Measurements from ENCODE around the gene UPF1.

Gene UPF1

DNA sequence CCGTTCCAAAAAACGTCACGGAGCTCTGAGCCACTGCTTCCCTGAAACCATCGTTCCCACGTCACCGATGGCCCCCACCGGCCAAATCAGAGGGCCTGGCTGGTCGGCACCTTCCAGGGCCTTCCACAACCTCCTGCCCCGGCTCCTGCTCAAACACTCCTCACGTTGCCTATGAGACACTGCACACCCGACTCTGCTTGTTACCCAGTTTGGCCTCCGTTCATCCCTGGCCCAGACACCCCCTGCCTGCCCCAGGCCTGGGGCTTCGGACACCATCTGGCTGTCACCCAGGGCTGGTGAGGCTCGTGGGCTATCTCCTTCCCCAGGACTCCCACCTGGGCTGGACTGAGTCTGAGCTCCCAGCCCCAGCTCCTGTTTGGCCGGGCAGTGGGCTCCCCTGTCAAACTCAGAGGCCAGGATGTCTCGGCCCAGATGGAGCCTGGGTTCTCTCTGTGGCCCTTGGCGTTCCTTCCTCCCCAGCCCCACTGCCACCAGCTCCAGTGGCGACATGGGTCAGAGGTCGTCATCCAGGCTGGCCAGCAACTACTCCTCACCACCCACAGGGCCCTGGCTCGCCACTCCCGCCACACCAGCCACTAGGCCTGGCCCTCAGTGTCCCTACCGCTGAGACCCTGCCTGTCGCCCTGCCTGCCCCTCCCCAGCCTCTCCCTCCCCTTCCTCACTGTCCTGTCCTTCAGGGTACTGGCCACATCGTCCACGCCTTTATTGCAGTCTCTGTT, 46.5 kb downstream of the UPF1 start:
- no peak for DNase-seq

DNA sequence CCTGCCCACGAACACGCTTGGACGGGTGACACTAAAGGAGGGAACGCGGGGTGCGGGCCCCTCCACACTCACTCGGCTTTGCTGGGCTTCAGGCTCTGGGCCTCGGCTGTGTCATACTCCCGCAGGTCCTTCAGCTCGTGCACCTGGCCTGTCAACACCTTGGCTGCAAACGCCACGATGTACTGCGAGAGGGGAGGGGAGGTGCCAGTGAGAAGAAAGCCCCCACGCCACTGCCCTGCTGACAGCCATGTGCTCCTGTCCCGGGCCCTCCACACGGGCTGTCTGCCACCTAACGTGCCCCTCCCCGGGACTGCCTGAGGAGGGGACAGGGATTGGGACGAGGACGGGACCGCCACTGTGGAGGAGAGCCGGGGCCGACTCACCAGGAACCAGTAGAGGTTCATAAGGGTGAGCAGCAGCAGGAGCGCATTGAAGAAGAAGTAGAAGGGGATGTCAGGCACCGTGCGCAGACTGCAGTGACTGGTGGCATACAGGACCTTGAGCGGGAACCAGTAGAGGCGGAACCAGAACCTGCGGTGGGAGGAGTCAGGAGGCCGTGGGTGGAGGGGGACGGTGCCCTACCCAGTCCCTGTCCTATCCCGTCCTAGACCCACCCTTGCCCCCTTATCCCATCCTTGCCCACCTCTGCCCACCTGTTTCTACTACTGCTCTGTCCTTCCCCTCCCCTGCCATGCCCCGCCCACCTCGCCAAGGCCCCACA, 47.3 kb downstream of the UPF1 start:
- no peak for DNase-seq

DNA sequence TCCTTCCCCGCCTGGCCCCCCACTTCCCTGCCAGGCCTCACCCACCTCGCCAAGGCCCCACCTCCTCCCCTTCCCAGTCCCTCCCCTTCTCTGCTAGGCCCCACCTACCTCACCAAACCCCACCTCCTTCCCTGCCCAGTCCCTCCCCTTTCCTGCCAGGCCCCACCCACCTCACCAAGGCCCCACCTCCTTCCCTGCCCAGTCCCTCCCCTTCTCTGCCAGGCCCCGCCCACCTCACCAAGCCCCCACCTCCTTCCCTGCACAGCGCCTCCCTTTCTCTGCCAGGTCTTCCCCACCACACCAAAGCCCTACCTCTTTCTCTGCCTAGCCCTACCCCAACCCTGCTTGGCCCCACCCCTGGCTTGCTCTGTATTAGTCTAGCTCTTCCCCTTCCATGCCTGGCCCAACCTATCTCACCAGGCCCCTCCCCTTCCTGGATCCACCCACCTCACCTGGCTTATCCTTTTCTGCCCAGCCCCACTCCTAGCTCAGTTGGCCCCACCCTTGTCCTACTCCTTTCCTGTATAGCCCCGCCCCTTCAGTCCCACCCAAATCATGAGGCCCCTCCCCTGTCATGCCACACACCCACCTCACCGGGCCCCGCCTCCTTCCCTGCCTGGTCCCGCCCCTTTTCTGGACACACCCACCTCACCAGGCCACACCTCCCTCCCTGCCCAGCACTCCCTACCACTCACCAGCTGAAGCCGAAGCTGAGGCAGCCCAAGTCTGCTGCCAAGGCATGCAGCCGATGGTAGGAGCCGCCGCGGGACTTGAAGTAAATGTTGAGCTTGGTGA, 48.0 kb downstream of the UPF1 start:
- no peak for DNase-seq

DNA sequence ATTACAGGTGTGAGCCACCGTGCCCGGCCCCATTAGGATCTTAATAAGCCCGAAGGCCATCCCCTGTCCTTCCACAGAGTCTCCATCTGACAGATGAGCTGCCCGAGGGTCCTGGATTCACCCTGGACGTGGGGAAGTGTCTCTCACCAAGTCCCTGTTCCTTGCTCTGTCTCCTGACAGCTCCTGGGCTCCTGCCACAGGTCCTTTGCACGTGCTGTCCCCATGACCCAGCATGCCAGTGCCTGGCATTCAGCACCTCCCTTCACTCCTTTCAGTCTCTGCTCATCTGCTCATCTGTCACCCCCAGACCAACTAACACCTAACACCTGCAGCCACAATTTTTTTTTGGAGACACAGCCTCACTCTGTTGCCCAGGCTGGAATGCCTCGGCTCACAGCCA, 49.7 kb downstream of the UPF1 start:
- no peak for DNase-seq

DNA sequence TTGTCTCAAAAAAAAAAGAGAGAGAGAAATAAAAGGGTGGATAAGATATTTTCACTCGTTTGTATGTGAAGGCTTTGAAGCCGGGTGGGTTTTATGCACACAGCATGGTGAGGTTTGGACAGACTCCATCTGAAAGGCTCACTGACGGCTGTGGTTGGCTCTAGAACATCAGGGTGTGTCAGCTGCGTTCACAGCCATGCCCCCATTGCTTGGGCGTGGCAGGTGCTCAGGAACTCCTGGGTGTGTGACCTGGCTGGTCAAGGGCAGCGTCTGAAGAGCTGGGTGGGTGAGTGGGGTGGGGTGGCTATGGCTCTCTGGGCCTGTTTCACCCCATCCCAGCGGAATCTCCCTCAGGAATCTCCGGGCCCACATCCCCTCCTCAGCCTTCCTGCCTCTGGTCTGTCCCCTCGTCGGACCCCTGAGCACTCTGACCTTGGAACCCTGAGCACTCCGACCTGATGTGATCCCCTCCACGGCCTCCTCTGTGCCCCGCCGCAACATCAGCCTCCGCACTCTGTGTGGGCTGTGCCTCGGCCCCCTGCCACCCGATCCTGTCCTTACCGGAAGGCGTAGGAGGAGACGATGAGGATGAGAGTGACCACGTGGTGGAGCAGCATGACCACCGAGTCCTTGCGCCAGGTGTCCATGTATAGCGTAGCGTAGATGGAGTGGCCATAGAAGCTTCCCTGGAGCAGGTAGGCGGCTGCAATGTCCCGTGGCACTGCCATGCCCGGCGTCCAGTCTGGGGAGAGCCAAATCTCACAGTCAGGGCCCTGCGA, 52.0 kb downstream of the UPF1 start:
- no peak for DNase-seq

DNA sequence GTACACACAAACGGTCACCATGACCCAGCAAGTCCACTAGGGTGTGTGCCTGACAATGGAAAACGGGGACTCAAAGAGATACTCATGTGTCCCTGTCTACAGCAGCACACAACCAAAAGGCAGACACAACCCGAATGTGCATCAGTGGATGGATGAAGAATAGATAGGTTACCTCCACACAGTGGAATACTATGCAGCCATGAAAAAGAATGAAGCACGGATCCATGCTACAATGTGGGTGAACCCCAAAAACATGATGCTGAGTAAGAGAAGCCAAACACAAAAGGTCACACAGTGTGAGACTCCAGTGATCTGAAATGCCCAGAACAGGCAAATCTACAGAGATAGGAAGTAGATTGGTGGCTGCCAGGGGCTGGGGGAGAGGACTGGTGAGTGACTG, 55.2 kb downstream of the UPF1 start:
- DNase-seq = no peak

DNA sequence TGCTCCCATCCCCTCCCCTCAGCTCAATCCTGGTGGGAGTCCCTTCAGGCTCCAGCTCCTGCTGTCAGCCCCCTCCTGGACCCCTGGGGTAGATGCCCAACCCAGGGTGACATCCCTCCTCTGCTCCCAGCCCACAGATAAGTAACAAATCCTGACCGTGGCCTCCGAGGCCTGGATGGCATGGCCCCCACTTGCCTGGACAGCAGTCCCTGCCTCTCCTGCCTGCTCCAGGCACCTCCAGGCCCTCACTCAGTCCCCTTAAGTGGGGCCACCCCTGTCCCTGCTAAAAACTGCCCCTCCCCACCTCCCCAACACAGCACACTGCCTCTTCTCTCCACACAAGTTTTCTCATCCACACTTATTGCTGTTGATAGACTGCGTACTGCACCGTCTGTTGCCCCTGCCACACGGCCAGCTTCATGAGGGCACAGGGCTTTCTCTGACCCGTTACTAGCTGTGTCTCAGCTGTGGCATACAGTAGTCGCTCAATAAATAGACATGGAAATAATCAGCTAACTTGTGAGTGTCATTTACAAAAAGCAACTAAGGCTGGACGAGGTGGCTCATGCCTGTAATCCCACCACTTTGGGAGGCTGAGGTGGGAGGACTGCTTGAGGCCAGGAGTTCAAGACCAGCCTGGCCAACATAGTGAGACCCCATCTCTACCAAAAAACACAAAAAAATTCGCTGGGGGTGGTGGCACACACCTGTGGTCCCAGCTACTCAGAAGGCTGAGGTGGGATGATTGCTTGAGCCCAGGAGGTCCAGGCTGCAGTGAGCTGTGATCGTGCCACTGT, 58.4 kb downstream of the UPF1 start:
- DNase-seq = no peak

DNA sequence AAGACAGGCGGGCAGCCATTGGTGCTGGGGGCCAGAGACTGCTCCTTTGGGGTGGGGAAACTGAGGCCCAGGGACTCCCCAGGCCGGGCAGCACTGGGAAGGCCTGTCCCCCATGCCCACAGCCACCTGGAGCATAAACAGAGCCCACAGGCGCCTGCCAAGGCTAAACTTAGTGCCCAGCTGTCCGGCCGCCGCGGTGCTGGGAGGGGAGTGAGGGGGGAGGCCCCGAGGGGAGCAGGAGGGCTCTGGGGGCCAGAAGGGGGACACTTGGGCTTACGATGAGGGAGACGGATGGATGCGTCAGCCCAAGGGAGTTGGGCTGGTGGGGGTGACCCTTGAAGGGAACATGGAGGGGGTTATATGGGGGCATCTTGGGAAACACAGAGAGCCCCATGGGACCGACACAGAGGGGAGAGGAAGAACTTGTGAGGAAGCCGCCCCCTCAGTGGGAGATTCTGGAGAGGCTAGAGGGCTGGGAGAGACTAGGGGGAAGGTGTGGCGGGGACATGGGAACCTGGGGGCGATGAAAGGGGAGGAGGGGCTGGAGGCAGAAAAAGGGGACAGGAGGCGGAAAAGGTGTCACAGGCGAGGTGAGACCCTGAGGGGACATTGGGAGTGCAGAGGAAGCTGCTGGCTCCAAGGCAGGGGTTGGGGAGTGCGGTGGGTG, 62.0 kb downstream of the UPF1 start:
- no peak for DNase-seq

DNA sequence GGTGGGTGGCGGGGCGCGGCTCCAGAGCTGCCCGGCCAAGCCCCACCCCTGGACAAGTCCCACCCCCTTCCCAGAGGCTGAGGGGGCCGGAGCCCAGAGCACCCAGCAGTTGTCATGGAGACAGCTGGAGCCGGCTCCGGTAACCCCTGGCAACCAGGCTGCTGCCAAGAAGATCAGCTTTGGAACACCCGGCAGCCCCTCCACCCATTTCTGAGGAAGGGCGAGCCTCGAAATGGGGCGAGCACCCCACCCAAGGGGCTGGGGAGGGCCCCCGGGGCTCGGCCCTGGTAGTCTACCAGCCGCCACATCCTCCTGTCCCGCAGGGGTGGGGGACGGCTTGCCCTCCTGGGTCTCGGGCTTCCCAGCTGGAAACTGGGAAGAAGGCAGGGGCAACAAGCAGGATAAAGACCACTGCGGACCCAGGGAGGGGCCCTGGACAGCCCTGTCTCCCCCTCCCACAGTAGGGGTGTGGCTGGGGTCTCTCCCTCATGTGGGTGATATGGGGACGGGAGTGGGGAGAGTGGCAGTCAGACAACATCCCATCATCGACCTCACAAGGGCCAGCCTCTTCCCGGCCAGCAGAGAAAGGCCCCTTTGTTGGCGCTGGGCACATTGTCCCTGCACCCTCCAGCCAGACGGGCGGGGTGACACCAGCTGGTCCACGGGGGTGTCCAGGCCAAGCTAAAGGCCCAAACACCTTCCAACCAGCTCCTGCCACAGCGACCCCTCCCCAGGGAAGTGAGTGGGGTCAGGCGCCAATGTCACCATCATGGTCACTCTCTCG, 62.7 kb downstream of the UPF1 start:
- DNase-seq = no peak

DNA sequence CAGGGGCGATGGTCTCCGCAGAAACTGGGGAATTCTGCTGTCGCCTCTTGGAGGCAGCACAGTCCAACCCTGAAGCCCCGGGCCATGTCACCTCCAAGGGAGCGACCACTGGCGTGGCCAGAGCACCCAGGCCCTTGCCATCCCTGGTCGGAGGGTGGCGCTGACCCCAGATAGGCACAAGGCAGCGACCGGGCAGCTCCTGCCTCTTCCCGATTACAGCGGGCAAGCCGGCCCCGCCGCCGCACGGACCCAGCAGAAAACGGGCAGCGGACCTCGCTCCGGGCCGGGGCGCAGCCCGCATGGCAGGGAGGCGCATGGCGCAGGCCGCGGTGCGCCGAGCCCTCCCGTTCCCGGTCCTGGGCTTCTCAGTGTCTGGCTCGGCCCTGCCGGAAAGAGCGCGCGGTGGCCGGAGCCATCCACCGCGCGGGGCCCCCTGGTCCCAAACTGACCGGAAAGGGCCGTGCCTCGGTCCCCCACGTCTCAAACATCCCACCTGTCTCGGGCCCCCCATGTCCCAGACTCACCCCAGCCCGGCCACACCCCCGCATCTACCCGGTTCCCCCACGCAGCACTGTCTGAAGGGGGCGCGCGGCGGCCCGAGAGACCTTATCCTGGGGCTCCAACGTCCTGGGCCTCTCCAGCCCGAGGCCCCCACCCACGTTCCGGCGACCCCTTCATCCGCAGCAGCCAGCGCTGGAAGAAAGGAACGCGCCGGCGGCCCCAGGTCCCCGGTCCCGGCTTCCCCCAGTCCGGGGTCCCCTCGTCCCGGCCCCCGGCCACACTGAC, 63.5 kb downstream of the UPF1 start:
- no peak for DNase-seq

DNA sequence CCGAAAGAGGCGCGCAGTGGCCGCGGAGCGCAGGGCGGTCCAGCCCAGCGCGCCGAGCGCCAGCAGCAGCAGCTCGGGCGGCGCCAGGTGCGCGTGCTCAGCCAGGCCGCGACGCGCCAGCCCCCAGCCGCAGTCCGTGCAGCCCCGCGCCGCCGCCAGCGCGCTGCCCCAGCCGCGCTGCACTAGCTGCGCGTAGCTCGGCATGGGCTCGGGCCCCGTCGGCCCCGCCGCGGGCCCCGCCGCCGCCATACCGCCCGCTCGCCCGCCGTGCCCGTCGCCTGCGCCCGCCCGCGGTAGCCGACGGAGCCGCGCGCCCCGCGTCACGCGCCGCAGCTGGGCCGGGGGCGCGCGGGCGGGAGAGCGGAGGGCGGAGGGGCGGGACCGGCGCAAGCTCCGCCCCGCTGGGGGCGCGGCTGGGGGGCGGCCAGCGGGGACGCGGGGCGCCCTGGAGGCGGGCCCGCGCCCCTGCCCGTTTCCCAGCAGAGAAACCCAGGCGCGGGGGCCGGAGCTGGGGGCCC, 64.1 kb downstream of the UPF1 start, which contains the start of gene CERS1:
Gene CERS1 (minus strand): TSS at position 335 of the 518 bp plus-strand sequence. CDS start 86 bp downstream, at position 249.
- DNase-seq = no peak

DNA sequence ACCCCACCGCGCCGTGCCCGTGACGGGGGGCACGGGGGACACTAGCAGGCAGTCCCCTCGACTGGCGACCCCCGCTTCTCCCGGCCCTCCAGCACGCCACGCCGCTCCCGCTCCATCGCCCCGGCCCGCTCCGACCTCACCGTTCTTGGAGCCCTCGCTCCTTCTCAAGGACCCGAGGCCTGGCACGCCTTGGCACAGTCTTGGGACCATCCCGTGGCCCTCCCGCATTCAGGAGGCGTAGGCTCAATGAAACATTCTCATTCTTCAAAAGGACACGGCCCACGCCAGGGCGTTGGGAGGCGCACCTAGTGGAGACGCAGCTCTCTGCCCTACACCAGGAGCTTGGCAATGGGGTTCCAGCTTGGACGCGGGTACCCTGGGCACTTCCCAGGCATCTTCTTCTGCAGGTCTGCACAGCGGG, 64.7 kb downstream of the UPF1 start:
- DNase-seq = no peak

DNA sequence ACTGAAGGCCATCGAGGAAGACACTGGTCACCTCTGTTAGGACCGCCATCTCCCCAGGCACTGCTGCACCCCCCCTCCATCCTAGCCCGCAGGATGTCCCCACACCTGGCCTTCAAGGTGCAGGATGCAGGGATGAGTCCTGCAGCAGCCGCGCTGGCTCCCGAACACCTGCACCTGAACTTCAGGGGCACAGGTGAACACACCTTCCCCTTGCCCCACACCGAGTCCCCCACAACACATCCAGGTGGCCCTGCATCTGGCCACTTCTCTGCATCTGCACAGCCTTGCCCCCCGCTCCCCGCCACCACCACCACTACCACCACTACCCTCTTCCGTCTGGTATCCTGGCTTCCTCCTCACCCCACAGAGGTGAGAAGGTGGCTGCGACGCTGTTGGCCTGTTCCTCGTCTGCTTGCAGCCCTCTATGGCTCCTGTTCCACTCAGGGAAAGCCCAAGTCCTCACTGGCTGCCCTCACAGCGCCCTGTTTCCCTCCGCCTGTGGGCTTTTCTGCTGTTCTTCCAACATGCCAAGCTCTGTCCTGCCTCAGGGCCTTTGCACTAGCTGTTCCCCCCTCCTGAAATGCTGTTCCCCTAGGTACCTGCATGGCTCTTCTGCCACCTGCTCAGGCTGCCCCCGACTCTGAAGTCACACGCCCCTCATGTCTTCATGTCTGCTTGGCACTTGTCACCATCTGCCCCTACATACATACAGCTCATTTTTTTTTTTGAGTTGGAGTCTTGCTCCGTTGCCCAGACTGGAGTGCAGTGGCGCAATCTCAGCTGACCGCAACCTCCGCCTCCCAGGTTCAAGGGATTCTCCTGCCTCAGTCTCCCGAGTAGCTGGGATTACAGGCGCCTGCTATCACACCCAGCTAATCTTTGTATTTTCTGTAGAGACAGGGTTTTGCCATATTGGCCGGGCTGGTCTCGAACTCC, 65.6 kb downstream of the UPF1 start:
- DNase-seq = no peak

DNA sequence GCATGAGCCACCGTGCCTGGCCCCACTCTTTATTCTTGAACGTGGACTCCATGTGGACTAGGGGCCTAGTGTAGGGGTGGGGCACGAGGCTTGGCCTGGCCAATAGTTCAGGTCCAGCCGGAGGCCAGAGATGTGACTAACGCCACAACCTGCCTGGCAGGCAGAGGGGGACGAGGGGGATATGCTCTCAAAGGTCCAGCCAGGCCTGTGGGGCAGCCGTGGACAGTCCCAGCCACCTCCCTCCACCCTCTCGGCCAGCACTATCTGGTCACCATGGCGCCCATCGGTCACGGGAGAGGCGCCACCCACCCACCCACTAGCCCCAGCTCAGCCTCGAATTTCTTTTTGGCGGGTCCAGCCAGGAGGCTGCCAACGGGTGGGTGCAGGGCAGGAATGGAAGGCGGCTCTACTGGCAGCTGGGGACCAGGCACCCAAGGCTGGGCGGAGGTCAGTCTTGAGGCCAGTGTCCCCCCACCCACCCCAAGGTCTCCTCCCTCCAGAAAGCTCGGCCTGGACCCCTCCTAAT, 66.4 kb downstream of the UPF1 start:
- DNase-seq = no peak

DNA sequence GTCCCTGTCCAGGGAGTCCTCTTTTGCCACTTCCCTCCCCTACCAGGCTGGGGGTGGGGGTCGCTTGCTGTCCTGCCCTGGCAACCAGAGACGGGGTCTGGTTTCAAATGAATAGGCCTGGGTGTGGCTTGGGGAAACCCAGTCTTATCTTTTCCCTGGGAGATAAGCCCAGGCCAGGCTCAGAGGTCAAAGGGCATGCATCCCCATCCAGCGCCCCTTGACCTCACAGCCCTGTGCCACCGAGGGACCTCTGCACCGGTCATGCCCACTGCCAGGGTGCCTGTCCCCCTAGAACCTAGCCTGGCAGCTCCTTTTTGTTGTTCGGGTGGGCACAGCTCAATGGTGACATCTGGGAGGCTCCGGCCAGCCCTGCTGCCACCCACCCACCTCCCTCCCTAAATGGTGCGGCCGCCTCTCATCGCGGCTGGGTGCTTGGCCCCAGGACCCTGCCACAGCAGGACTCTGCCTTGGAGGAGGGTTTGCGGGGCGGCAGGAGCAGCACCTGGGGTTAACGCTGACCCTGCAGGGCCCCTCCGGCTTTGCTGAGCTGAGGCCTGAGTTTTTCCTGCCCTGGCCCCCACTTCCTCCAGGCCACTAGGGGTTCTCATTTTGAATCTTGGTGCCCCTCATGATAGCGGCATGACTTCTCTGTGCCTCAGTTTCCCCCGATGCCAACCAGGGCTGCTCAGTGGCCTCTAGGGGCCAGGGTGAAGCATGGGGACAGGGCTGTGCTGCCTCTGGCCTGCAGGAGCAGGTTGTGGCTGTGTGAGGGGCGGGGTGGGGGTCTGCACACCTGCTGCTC, 67.0 kb downstream of the UPF1 start:
- no peak for DNase-seq

DNA sequence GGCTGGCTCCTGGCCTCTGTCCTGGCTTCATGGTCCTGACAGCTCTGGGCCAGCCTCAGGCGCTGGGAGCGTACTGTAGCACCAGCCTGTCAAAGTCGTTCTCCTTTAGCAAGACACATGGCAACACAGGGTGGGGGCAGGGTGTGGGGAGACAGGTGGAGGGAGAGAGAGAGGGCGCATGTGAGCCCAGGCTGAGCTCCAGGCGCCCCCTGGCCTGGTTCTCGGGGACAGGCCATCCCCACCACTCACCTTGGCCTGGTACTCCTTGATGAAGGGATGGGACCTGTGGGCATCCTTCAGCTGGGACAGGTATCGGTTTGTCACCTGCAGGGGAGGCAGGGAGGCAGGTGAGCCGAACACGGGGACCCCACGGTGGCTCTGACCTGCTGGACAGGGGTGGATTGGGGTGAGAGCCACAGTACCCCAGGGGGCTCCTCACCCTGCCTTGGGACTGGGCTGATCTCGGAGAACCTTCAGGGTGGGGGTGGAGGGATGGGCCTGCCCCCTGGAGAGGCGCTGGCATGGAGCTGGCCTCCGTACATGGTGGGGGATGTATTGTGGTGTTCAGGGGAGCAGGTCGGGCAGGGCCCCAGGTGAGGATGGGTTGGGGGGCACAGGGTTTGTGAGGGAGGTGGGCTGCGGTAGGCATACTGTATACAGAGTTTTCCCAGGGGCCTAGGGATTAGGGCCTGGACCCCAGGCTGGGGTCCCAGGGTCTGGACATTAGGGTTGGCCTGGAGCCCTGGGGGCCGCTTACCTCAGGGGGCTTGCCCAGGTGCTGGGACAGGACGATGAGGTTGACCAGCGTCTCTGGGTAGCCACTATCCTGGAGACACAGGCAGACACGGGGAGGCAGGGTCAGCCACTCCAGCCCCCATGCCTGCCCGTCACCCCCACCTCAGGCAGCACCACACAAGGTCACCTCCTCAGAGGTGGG, 68.1 kb downstream of the UPF1 start:
- no peak for DNase-seq

Measured in CD4-positive, alpha-beta T cell treated with Interleukin-4 for 4 hours (primary cell).